ENCODE data around the gene CCNY.
A peak's percentile ranks its signal among the peaks of the same experiment; 100 is the strongest.

Gene CCNY

DNA sequence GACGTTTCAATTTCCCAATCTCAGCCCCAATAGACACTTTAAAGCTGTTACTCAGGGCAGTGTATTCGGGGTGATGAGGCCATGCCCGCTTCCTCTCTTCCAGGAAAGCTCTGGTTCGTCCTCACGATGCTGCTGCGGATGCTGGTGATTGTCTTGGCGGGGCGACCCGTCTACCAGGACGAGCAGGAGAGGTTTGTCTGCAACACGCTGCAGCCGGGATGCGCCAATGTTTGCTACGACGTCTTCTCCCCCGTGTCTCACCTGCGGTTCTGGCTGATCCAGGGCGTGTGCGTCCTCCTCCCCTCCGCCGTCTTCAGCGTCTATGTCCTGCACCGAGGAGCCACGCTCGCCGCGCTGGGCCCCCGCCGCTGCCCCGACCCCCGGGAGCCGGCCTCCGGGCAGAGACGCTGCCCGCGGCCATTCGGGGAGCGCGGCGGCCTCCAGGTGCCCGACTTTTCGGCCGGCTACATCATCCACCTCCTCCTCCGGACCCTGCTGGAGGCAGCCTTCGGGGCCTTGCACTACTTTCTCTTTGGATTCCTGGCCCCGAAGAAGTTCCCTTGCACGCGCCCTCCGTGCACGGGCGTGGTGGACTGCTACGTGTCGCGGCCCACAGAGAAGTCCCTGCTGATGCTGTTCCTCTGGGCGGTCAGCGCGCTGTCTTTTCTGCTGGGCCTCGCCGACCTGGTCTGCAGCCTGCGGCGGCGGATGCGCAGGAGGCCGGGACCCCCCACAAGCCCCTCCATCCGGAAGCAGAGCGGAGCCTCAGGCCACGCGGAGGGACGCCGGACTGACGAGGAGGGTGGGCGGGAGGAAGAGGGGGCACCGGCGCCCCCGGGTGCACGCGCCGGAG, 271.4 kb downstream of the CCNY start:
- TF ChIP-seq, protein P1, sequence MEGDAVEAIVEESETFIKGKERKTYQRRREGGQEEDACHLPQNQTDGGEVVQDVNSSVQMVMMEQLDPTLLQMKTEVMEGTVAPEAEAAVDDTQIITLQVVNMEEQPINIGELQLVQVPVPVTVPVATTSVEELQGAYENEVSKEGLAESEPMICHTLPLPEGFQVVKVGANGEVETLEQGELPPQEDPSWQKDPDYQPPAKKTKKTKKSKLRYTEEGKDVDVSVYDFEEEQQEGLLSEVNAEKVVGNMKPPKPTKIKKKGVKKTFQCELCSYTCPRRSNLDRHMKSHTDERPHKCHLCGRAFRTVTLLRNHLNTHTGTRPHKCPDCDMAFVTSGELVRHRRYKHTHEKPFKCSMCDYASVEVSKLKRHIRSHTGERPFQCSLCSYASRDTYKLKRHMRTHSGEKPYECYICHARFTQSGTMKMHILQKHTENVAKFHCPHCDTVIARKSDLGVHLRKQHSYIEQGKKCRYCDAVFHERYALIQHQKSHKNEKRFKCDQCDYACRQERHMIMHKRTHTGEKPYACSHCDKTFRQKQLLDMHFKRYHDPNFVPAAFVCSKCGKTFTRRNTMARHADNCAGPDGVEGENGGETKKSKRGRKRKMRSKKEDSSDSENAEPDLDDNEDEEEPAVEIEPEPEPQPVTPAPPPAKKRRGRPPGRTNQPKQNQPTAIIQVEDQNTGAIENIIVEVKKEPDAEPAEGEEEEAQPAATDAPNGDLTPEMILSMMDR (IDR thresholded peaks at IDR 0.05; ENCODE audit: low read depth, low read length, missing control alignments), result no peak
- in situ Hi-C loops (cut with HindIII; ENCODE audit: low pct_ligation_motif_present, low sequenced_read_pairs), result no loop called here
- Histone ChIP-seq H3K27me3 (replicated peaks) (no peaks in the 10 kb centered on the region), H3K4me3 (ENCODE audit: low read depth, low read length) (peak overlapping the region; percentile 52), H3K36me3 (replicated peaks) (no peaks in the 10 kb centered on the region), H3K27ac (no peak overlapping the region)
- DNase-seq, result no peak

DNA sequence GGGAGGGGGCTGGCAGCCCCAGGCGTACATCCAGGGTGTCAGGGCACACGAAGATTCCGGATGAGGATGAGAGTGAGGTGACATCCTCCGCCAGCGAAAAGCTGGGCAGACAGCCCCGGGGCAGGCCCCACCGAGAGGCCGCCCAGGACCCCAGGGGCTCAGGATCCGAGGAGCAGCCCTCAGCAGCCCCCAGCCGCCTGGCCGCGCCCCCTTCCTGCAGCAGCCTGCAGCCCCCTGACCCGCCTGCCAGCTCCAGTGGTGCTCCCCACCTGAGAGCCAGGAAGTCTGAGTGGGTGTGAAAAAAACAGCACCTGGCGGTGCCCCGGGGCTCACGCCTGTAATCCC, 272.0 kb downstream of the CCNY start:
- no peaks in the 10 kb centered on the region for H3K27me3 ChIP-seq (replicated peaks)
- no peaks in the 10 kb centered on the region for H3K36me3 ChIP-seq (replicated peaks)
- no peak for DNase-seq
- in situ Hi-C loops (cut with HindIII; ENCODE audit: low pct_ligation_motif_present, low sequenced_read_pairs), result no loop called here
- H3K4me3 ChIP-seq (ENCODE audit: low read depth, low read length), result peak overlapping the region; percentile 52
- no peak overlapping the region for H3K27ac ChIP-seq
- TF ChIP-seq, protein P1 (IDR thresholded peaks at IDR 0.05; ENCODE audit: low read depth, low read length, missing control alignments), result no peak

DNA sequence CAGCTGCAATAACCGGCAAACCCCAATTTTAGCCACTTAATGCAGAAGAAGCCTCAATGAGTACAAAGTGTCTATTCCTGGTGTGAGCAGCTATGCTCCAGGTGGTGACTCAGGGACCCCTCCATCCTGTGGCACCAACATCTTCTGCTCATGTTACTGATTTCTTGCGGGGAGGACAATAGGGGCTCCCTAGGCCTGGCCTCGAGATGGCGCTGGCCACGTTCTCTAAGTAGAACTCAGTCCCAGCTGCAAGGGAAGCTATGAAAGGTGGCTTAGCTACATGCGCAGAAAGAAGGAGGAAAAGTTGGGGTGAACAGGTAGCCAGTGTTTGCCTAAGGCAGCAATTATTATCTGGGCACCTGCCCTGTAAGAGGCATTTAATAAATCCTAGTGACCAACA, 275.4 kb downstream of the CCNY start:
- in situ Hi-C loops (cut with HindIII; ENCODE audit: low pct_ligation_motif_present, low sequenced_read_pairs), result no loop called here
- no peak for DNase-seq
- TF ChIP-seq, protein P1 (IDR thresholded peaks at IDR 0.05; ENCODE audit: low read depth, low read length, missing control alignments), result peak; percentile 36
- Histone ChIP-seq H3K4me3 (ENCODE audit: low read depth, low read length) (no peak overlapping the region), H3K27ac (no peak overlapping the region), H3K27me3 (replicated peaks) (no peaks in the 10 kb centered on the region), H3K36me3 (replicated peaks) (no peaks in the 10 kb centered on the region)

DNA sequence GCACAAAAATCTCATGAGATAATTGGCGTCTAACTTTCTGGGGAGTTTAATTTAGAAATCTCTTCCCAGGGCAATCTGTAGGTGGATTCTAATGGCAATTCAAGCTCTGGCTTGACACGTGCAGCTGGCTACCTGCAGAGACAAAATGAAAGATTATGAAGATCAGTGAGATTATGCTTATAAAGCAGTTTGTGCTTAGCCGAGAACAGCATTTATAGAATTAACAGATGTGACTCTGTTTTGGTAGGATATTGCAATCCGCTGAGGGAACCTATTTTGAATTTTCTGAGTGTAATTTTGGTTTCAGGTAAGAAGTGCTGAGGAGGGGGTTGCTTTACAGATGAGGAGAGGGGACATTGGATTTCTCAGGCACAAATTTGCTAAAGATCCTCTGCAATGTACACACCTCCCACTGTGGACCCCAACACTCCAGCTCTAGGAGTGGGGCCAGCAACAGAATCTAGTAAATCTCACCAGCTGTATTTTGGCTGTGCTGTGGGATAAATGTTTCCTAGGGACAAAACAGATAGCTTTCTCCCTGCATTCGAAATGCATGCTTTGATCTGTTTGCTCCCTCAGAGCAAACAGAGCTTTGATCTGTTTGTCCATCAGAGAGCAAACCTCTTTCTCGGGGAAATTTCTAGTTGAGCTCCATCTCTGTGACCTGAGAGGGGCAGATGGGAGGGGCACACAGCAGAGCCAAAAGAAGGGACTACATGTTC, 276.2 kb downstream of the CCNY start:
- no peaks in the 10 kb centered on the region for H3K36me3 ChIP-seq (replicated peaks)
- in situ Hi-C loops (cut with HindIII; ENCODE audit: low pct_ligation_motif_present, low sequenced_read_pairs), result no loop called here
- no peaks in the 10 kb centered on the region for H3K27me3 ChIP-seq (replicated peaks)
- no peak for DNase-seq
- no peak overlapping the region for H3K4me3 ChIP-seq (ENCODE audit: low read depth, low read length)
- TF ChIP-seq, protein P1 (IDR thresholded peaks at IDR 0.05; ENCODE audit: low read depth, low read length, missing control alignments), result no peak
- no peak overlapping the region for H3K27ac ChIP-seq

DNA sequence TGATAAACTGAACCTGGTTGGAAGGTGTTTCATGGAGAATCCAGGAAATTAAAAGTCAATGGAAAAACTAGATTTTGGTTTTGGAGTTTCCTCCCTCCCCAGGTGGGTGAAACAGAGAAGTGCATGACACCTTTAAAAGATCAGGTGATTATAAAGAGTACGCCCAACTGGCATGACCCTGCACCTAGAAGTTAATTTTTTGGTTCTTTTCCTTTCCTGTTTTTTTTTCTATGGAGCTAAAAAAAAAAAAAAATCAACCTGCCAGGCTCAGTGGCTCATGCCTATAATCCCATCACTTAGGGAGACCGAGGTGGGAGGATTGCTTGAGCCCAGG, 276.8 kb downstream of the CCNY start:
- TF ChIP-seq, protein P1 (IDR thresholded peaks at IDR 0.05; ENCODE audit: low read depth, low read length, missing control alignments), result no peak
- in situ Hi-C loops (cut with HindIII; ENCODE audit: low pct_ligation_motif_present, low sequenced_read_pairs), result no loop called here
- H3K36me3 ChIP-seq (replicated peaks), result no peaks in the 10 kb centered on the region
- no peak overlapping the region for H3K4me3 ChIP-seq (ENCODE audit: low read depth, low read length)
- no peak overlapping the region for H3K27ac ChIP-seq
- no peak for DNase-seq
- H3K27me3 ChIP-seq (replicated peaks), result no peaks in the 10 kb centered on the region

Data from brain microvascular endothelial cell (primary cell).